ENCODE measurements around the gene COA1. TPM values are rescaled to one million over a fixed set of nuclear protein-coding genes. Genes with fewer than 3 reads are reported as not detected.
"Not testable (repeated sequence)": the region's sequence is repeated elsewhere in the genome, so short reads cannot be mapped to it uniquely, and the experiment has no call there.

Gene COA1
- total RNA-seq, 1 donor from 2014 or later: 64.8 TPM

- DNase-seq (ENCODE audit: low spot score): no peak
Measured at GRCh38 chr7:43691611-43692010, 37.7 kb downstream of the COA1 start.

GRCh38 chr7:43689115-43689514, 40.2 kb downstream of the COA1 start:
- DNase-seq (ENCODE audit: low spot score): no peak

- not testable (repeated sequence) for DNase-seq (ENCODE audit: low spot score)
Measured at GRCh38 chr7:43687866-43688265, 41.5 kb downstream of the COA1 start.

GRCh38 chr7:43686991-43687390, 42.3 kb downstream of the COA1 start:
- no peak for DNase-seq (ENCODE audit: low spot score)

GRCh38 chr7:43680736-43681135, 48.6 kb downstream of the COA1 start:
- no peak for DNase-seq (ENCODE audit: low spot score)

- DNase-seq (ENCODE audit: low spot score): no peak
Measured at GRCh38 chr7:43679210-43680068, 49.9 kb downstream of the COA1 start.

- no peak for DNase-seq (ENCODE audit: low spot score)
Measured at GRCh38 chr7:43678315-43678714, 51.0 kb downstream of the COA1 start.

GRCh38 chr7:43677864-43678263, 51.5 kb downstream of the COA1 start:
- DNase-seq (ENCODE audit: low spot score): no peak

GRCh38 chr7:43674559-43675436, 54.5 kb downstream of the COA1 start:
- no peak for DNase-seq (ENCODE audit: low spot score)

GRCh38 chr7:43673243-43673976, 55.9 kb downstream of the COA1 start:
- not testable (repeated sequence) for DNase-seq (ENCODE audit: low spot score)

- no peak for DNase-seq (ENCODE audit: low spot score)
Measured at GRCh38 chr7:43671521-43671920, 57.8 kb downstream of the COA1 start.

GRCh38 chr7:43669286-43670081, 59.8 kb downstream of the COA1 start:
- DNase-seq (ENCODE audit: low spot score): no peak

GRCh38 chr7:43668035-43668434, 61.3 kb downstream of the COA1 start:
- no peak for DNase-seq (ENCODE audit: low spot score)

GRCh38 chr7:43666938-43667337, 62.4 kb downstream of the COA1 start:
- DNase-seq (ENCODE audit: low spot score): no peak

GRCh38 chr7:43664681-43665080, 64.6 kb downstream of the COA1 start:
- DNase-seq (ENCODE audit: low spot score): no peak

GRCh38 chr7:43660141-43660540, 69.2 kb downstream of the COA1 start:
- DNase-seq (ENCODE audit: low spot score): no peak

GRCh38 chr7:43659549-43659896, 69.8 kb downstream of the COA1 start:
- DNase-seq (ENCODE audit: low spot score): no peak

GRCh38 chr7:43658718-43659548, 70.4 kb downstream of the COA1 start:
- DNase-seq (ENCODE audit: low spot score): no peak

- DNase-seq (ENCODE audit: low spot score): no peak
Measured at GRCh38 chr7:43656997-43657396, 72.3 kb downstream of the COA1 start.

GRCh38 chr7:43655584-43655983, 73.7 kb downstream of the COA1 start:
- no peak for DNase-seq (ENCODE audit: low spot score)

Data from umbilical cord (tissue), 2 donors.